Measurements from ENCODE around the gene PDPK1.
"Not testable (repeated sequence)": the region's sequence is repeated elsewhere in the genome, so short reads cannot be mapped to it uniquely, and the experiment has no call there.

PDPK1 gene

DNA sequence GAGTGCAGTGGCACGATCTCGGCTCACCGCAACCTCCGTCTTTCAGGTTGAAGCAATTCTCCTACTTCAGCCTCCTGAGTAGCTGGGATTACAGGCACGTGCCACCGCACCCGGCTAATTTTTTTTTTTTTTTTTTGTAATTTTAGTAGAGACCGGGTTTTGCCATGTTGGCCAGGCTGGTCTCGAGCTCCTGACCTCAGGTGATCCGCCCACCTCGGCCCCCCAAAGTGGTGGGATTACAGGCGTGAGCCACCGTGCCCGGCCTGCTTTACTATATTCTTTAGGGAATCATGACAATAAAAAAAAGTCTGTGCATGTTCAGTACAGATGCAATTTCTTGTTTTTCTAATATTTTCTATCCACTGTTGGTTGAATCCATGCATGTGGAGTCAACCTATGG, 6.0 kb downstream of the PDPK1 start:
- DNase-seq, result not testable (repeated sequence)

DNA sequence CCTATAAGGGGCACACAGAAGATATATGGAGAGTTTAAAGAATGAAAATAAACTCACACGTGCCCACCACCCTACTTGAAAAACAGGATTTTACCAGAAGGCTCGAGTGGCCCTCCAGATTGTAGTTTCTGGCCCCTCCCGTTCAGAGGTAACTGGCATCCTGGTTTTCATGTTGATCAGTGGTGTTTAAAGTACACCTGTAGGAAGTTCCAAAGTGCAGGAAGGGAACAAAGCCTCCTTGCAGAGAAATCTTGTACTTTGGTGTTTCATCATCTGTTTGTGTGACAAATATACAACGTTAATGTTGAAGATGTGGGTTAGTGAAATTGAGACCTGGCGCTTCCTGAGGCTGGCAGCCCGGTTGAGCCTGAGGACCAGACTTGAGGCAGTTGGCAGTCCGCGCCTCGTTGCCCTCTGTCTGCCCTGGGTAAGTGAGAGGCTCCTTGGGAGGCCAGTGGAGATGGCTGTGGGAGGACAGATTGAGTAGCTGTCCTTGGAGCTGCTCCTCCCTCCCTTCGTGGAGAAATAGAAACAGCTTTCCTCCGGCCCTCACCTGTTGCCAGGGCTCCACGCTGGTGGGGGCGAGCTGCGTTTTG, 12.6 kb downstream of the PDPK1 start:
- DNase-seq, result not testable (repeated sequence)

DNA sequence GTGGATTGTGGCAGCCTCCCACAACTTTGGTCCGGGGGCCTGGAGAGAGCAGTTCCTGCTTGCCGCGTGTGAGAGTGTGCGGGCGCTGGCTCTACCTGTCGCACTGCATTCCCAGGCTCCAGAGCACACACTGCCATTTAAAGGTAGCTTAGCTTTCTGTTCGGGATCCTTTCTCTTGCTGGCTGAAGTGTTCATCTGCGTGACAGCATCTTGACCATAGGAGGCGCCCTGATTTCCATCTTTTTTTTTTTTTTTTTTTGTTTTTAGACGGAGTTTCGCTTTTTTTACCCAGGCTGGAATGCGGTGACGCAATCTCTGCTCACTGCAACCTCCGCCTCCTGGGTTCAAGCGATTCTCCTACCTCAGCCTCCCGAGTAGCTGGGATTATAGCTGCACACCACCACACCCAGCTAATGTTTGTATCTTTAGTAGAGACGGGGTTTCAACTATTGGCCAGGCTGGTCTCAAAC, 13.6 kb downstream of the PDPK1 start:
- not testable (repeated sequence) for DNase-seq

DNA sequence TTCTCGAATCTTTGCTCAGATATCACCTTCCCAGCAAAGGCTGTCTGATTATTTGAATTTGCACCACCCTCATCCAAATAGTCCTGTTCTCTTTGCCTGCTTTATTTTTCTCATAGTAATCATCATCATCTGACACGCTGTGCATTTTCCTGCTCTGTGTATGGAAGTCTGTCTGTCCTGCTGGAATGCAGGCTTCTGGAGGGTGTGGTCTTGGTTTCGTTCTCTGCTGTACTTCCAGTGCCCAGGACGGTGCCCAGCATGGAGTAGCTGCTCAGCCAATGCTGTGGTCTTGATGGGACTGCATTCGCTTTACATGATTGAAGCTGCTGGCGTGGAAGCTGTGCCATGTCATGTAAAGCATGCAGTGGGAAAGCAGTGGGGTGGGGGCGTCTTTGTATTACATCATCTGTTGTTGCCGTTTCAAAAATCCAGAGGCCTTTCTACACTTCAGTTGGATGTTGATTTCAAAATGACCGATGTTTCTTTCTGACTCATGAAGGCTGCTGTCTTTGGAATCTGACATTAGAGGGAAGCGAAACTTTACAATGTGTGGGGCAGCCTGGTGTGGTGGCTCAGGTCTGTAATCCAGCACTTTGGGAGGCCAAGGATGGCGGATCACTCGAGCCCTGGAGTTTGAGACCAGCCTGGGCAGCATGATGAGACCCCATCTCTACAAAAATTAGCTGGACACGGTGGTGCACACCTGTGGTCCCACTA, 17.0 kb downstream of the PDPK1 start:
- not testable (repeated sequence) for DNase-seq

DNA sequence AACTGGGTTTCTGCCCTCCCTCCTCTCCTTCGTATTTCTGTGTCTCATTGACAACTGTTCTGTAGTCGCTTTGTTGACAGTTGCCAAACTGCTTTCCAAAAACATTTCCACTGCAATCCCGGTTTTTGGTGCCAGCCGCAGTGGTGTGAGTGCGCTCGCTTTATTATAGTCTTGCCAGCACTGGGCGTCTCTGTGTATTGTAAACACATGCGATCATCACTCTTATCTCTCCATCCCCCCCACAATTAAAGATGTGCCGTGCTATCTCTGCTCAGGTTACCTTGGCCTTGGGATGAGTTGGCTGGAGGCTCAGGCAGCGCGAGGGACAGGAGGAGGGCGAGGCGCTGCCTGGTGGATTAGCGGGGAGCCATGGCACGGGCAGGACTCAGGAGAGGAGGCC, 19.3 kb downstream of the PDPK1 start:
- DNase-seq, result not testable (repeated sequence)

DNA sequence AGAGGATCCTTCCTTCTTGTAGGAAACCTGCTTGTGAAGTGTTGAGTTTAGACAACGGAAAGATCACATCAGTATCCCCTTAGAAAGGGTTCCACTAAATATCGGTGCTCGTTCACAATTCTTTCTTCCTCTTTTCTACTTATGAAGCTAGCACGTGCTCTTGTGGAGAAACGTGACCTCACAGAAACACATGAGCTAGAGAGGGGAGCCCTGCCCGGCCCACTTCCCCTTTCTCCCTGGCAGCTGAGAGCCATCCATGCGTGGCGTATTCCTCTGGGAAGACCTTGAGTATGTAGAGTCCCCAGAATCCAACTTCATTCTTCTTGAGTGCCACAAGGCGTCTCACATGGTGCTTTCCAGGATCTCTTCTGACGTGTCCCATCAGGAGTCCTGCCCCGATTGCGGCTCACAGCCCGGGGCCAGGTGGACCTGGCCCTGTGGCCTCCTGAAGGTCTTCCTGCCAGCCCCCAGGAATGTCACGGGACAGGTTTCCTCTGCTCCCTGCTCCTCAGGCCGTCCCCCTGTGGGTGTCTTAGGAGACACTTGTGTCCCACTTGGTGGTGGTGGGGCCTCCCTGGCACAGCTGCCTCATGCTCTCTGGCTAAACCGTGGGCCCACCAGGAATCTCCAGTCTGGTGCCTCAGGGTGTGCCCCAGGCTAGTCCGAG, 22.4 kb downstream of the PDPK1 start:
- DNase-seq, result not testable (repeated sequence)

DNA sequence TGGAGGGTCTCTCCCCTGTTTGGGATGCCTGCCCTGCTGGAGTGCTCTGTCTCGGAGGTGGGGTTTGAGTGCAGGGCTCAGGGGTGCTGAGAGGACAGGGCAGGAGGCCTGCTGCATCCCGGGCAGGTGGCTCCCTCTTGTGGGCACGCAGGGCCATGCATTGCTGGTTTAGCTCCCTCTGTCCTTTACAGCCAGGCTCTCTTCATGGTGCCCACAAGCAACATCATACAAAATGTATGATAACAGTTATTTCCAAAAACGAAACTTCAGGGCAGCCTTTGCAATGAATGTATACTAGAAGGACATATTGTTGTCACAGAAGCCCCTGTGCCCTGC, 22.9 kb downstream of the PDPK1 start:
- peak in 3 of 5 experiments; percentile 46 to 52 (median 51) for DNase-seq

DNA sequence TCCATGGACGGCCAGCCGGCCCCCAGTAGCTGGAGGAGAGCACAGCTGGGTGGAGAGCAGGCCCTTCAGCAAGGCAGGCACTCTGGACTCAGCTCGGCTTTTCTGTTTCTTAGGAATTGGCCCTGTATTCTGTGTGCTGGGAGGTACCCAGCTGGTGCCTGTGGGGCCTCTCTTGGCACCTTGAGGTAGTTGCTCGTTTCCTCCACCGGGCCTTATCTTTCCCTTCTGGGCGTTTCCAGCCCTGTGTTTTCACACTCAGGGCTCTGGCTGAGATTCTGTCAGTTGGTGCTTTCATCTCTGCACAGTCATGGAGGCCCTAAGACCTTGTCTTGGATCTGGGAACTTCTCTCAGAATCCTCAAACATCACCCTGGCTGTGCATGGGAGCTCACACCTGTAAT, 29.7 kb downstream of the PDPK1 start:
- not testable (repeated sequence) for DNase-seq

DNA sequence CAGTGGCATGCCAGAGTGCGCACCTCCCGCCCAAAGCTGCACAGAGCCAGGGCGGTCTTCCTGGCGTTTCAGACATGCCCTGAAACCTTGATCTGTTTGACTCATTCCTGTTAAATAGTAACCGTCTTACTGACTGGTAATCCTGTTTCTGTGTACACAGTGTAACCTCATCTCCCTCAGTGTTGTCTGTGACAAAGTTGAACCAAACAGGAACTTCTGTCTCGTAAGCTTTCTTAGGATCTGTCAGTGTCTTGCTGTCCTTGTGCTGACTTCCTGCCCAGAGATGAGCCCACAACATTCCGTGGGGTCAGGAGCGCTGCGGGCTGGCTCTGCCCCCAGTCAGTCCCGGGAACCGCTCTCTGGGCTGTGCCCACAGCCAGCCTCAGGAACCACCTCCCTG, 30.8 kb downstream of the PDPK1 start:
- DNase-seq, result not testable (repeated sequence)

DNA sequence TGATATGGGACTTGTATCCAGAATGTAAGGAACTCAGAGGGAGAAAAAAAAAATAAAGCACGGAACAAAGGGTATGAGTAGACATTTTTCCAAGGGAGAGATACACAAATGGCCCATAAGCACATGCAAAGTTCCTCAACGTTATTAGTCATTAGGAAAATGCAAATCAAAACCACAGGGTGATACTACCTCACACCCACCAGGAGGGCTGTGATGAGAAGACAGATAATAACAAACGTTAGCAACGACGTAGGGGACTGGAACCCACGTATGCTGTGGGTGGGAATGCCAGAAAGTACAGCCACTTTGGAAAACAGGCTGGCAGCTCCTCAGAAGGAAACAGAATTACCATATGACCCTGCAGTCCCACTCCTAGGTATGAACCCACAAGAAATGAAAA, 34.9 kb downstream of the PDPK1 start:
- DNase-seq, result not testable (repeated sequence)

DNA sequence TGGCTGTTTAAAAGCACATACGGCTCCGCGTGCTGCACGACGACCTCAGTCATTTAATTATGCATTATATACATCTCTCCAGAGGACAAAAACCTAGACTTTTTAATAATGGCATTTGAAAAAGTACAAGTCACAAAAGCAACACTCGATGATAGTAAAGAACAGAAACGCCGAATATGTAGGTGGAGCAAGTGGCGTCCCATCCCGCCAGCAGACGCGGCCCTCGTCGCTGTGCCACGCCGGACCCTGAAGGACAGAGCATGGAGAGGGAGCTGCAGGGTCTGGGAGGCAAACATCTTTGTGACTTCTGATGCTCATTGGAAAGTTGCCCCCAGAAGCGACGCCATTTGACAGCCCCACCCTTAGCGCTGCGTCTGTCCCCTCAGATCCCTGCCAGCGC, 38.0 kb downstream of the PDPK1 start:
- DNase-seq, result not testable (repeated sequence)

DNA sequence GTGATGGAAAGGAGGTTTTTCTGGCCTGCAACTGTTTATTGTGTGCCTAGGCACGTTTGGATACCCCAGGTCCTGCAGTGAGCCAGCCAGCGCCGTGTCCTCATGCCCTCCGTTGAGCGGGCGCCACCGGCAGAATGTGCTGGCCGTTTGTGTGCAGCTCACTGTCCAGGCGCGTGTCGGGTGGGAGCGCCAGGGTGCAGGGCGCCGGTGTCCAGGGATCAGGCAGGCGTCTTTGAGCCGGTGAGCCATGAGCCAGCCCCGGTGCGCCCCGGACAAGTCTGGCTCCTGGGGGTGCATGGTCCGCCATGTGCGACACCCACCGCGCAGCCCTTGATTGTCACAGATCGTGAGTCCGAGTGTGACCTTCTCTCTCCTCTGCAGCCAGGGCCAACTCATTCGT, 39.2 kb downstream of the PDPK1 start:
- DNase-seq, result not testable (repeated sequence)

DNA sequence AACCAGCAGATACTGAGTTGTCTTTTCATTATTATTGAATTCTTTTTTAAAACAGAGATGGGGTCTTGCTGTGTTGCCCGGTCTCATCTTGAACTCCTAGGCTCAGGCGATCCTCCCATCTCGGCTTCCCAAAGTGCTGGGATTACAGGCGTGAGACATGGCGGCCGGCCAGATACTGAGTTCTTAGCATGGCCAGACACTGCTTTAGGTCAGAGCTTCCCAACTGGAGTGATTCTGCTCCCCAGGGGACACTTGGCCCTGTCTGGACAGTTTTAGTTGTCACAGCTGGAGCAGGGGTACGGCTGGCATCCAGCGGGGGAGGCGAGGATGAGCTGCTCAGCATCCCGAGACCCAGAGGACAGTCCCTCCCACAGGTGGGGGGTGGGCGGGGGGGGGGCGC, 41.1 kb downstream of the PDPK1 start:
- DNase-seq, result not testable (repeated sequence)

DNA sequence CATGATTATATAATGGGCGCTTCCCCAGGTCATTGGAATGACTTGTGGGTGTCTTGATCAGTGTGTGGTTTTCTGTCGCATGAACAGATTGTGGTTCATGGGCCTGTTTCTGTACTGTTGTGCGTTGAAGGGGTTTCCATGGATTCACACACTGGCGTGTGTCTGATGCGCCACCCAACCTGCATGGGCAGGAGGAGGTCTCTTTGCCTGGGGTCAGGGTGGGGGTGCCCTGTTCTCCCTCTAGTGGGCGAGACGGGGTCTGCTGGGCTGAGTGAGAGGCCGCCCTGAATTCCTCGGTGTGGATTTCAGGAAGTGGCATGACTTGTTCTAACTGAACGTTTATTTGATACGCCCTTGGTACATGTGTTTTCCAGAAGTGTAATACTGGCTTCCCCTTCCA, 42.3 kb downstream of the PDPK1 start:
- DNase-seq, result not testable (repeated sequence)

DNA sequence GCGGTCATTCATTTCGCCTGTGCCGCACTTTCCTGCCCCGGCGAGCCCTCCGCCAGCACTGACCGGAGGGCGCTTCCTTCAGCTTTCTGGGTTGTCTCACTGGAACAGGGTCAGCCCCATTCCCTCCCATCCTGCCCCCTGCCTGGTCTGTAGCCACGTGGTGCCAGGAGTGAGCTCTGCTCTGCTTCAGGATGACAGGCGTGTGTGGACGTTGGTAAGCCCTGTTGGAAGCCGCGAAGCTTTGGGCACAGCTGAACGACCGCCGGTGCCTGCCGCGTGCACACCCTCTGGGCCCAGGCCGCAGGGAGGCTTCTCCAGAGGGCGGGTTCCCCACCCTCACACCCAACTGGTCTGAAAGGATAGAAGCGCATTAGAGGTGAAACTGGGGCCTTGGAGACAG, 43.0 kb downstream of the PDPK1 start:
- DNase-seq, result not testable (repeated sequence)

DNA sequence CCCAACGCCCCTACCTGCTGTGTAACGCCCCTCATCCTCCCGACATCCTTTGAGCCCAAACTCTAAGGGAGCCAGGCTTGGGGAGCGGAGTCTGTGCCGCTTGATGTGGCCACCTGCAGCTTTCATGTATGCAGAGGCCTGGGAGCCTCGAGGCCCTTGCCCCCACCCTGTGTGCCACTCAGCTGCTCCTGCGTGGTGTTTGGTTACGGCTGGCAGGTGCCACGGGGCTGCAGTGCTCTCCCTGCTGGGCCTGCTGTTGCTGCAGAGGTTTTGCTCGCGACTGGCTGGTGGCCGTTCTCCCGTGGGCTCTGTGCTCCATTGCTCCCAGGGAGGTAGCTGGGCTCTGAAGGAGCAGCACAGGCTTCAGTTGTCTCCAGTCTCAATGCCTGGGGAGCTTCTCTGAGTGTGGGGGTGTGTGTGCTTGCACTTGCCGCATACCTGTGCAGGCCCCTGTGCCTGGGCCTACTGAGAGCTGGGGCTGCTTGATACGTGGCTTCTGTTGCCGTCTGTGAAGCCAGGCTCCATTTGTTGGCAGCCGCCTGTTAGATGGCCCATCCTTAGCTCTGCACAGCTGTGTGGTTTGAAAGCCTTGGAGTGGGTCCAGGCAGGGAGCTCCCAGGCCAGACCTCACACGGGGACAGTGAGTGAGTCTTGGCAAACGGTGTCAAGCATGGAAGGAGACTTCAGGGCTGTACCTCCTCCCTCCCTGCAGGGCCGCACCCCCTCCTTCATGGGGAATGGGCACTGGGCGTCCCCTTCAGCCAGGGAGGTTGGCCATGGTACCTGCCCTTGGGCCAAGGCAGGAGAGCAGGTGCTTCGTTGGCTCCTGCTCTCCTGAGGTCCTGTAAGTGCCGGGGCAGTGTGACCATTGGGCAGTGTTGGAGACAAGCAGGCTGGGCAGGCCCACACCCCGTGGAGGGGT, 47.2 kb downstream of the PDPK1 start:
- no peak for DNase-seq

DNA sequence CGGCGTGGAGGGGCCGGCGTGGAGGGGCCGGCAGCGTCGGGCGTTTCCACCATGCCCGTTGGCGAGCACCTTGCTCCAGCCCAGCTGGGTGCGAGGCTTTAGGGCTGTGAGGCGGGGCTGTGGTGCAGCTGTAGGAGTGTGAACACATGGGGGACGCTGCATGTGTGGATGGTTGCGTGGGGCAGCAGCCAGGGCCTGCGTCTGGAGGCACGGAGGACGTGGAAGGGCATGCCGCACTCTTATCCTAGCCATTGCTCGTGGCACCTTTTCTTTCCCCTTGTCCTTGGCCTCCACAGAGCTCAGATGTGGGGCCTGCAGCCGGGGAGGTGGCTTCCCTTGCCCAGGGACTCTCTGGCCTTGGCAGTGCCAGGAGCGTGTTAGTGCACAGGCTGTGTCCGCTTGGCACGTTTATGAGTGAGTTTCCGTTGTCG, 47.8 kb downstream of the PDPK1 start:
- no peak for DNase-seq

DNA sequence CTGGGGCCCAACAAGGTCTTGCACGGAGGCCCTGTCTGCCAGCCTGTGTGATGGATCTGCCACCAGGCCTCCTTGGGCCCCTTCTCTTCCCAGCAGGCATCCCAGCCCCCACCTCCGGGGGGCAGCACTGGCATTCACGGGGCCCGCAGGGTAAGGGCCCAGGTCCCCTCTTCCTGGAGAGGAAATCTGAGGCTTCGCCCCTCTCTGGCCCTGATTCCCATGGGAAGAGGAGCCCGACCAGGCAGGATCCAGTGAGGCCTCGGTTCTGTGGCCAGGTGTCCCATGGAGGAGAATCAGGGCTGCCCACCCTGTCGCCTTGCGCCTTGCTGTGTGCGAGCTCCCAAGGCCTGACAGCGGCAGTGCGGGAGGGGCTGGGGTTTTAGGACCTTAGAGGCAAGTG, 48.4 kb downstream of the PDPK1 start:
- no peak for DNase-seq

DNA sequence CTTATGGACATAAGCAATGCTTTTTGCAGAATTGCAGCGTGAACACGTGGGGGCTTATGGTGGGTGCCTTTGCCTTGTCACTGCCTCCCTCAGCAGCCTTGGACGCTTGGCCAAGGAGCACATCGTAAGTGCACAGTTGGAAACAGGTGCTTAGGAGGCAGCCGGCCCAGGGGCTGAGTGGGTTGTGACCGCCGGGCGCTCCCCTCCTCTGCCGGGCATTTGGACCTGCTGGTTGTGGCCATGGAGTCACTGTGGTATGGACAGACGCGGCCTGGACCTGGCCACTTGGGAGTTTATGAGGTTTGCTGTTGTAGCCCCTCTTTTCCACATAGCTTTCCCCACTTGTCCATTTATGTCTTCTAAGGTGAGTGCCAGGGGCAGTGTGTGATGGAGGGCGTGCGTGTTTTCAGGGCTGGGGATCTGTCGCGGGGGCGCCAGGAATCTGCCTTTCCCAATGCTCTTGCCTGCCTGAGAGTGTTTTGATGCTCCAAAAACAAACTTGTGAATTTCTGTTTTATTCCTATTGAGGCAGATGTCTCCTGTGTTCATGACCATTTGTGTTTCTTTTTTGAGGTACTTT, 49.2 kb downstream of the PDPK1 start:
- DNase-seq, result no peak

DNA sequence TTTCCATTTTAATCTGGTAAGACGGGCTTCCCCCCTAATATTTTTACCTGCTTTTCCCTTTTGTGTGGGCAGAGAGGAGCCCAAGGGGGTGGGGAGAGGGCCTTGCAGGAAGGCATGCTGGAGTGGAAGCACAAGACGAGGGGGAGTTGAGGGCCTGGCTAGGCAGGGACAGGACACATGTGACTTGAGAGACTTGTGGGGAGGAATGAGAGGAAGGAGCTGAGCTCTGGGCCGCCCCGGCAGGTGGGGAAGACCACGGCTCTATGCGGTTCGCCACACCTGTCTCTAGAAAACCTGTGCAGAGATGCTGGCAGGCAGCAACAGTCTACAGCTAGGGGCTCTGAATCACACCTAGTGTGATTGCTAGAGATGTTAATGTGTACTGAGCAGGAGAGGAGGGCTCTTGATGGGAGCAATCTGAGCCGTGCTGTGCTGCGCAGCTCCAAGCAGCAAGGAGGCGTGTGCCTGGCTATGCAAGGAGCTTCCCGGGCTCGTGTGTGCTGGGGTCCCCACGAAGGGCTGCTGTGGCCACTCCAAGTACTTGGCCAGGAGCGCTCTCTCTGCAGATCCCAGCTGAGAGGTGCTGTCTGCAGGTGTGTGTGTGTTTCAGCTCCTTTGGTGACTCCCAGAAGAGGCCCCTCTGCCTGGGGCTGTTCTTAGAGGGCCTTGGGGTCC, 50.2 kb downstream of the PDPK1 start:
- no peak for DNase-seq

DNA sequence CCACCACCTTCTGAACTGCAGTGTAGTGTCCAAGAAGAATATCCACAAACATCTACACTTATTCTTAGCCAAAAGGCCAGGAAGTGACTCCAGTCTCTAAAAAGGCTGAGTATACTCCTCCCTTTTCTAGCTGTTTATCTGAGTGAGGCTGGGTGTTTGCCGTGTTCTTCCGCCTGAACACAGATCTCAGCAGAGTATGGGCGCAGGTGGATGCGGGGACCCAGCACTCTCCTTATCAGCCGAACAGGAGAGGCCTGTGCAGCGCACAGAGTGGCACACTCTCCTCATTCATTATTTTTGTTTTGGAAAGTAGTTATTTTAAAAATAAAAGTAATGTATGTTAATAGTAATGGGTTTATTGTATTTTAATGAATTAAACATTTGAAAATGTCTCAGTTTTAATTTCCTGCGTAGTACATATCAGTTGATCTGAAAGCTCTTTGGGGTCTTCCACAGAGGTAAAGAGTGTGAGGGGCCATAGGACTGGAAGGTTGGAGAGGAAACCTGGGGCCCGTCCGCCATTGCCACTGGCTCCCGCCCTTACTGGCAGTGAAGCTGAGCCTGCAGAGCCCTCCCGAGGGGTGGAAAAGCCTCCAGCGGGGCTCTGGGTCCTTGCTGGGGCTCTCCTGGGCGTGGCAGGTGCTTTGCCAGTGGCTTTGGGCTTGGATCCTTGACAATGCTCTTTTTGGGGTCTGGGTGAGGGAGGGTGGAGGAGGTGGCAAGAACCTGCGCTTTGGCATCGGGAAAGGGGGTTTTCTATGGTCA, 53.8 kb downstream of the PDPK1 start:
- no peak for DNase-seq
